IPS-15b (cell line): Measurements from ENCODE around the gene ACAD11.

Experiments used
- H3K27me3 ChIP-seq: one replicate; pipeline ENCODE4 v1.6.1; 2013; ENCODE audit warnings: low read length; ENCODE audit not compliant: control insufficient read depth, insufficient read depth
- H3K36me3 ChIP-seq: one replicate; pipeline ENCODE4 v1.6.1; 2013; ENCODE audit warnings: low read length; ENCODE audit not compliant: control insufficient read depth, insufficient read depth
- H3K4me1 ChIP-seq: one replicate; pipeline ENCODE4 v1.6.1; 2013; ENCODE audit warnings: mild to moderate bottlenecking, low read length; ENCODE audit not compliant: control insufficient read depth, insufficient read depth
- H3K4me3 ChIP-seq: one replicate; pipeline ENCODE4 v1.5.1; 2013; ENCODE audit warnings: low read depth, low read length
- H3K9ac ChIP-seq: one replicate; pipeline ENCODE4 v1.6.1; 2013; ENCODE audit warnings: low read depth, mild to moderate bottlenecking, low read length
- H3K9me3 ChIP-seq: one replicate; pipeline ENCODE4 v1.6.1; 2013; ENCODE audit warnings: mild to moderate bottlenecking, low read length; ENCODE audit not compliant: control insufficient read depth, insufficient read depth

The ACAD11 gene

DNA sequence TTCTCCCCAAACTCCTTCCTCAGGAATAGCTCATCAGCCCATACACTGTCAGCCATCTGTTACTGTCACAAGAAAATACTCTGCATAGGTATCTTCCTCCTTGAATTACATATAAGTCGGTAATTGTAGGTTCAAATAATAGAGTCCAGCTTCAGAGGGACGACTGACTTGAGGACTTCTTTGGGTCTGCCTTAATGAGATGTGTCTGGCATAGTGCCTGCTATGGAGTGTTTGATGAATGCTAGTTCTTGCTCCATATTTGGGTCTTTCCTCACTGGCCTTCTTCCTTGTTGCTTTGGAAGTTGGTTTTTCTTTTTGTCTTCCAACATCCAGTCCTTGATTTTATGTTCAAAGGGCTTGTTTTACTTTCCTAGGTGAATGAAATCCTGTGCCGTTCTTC is 129.0 kb downstream of the ACAD11 start:
- H3K36me3 ChIP-seq, result peaks cover 2% of the 10 kb centered on the region

DNA sequence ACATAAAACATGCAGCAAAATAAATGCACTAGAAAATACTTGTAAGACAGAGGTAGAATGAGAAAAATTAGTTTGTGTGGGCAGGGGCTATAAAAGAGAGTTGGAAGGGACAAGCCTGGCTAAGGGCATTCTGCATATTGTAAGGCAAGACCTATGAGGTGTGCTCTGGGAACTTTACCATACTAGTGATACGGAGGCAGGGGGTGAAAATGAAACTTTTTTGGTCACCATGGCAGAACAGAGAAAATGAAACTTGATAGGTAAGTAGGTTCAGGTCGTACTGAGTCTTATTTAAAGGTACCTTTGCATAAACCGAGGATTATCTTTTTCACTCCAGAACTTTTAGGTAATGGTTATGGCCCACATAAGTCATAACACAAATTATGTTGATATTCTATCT is 137.3 kb downstream of the ACAD11 start:
- Histone ChIP-seq H3K9me3 (no peaks in the 10 kb centered on the region), H3K36me3 (peaks cover 5% of the 10 kb centered on the region), H3K9ac (no peak overlapping the region), H3K4me1 (no peaks in the 10 kb centered on the region), H3K4me3 (no peak overlapping the region), H3K27me3 (no peaks in the 10 kb centered on the region)

More for the DNA sequence above, 129.0 kb downstream of the ACAD11 start:
- Histone ChIP-seq H3K9ac (no peak overlapping the region), H3K4me3 (no peak overlapping the region), H3K27me3 (no peaks in the 10 kb centered on the region), H3K9me3 (no peaks in the 10 kb centered on the region), H3K4me1 (no peaks in the 10 kb centered on the region)

DNA sequence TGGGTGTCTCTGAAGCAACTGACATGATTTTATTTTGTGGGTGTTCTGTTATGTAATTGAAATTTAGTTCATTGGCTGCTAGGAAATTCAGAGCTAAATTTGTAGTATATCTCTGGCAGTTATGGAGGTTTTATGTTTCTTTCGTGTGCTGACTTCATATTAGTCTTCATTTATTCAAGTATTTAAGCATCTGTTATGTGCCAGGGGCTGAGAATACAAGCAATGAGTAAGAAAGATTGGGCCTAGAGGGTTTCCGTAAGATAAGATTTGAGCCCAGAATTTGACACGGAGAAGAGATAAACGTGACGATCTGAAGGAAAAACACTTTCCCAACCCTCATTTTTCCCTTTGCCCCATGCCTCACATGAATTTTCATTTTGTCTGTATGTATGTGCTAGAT is 137.7 kb downstream of the ACAD11 start:
- Histone ChIP-seq H3K9ac (no peak overlapping the region), H3K36me3 (peaks cover 9% of the 10 kb centered on the region), H3K27me3 (no peaks in the 10 kb centered on the region), H3K4me3 (no peak overlapping the region), H3K4me1 (no peaks in the 10 kb centered on the region), H3K9me3 (no peaks in the 10 kb centered on the region)

DNA sequence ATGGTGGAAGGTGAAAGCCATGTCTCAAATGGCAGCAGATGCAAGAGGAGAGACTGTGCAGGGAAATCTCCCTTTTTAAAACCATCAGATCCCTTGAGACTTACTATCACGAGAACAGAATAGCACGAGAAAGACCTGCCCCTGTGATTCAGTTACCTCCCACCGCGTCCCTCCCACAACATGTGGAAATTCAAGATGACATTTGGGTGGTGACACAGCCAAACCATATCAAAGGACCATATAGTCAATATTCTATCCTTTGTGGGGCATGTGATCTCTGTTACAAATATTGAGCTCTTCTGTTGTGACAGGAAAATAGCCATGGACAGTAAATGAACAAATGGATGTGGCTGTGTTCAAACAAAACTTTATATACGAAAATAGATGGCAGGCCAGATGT is 139.7 kb downstream of the ACAD11 start:
- H3K36me3 ChIP-seq, result peaks cover 16% of the 10 kb centered on the region
- no peak overlapping the region for H3K9ac ChIP-seq
- H3K4me1 ChIP-seq, result no peaks in the 10 kb centered on the region
- H3K27me3 ChIP-seq, result no peaks in the 10 kb centered on the region
- no peaks in the 10 kb centered on the region for H3K9me3 ChIP-seq
- H3K4me3 ChIP-seq, result no peak overlapping the region

DNA sequence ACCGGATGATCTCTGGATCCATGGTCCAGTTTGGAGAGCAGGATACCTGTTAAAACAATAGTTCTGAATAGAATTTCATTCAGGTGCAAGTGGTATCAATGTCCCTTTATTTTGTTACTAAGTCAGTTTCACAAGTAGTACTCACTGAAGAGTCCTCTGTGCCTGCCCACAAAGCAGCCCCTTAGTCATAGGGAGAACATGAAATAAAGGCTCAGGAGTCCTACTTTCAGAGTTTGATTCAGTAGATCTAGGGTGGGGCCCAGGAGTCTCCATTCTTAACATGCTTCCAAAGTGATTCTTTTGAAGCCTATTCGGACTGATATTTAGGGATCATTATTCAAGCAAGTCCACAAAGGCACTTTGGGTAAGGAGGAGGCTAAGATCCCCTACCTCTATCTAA is 142.3 kb downstream of the ACAD11 start:
- Histone ChIP-seq H3K4me1 (no peaks in the 10 kb centered on the region), H3K9me3 (no peaks in the 10 kb centered on the region), H3K27me3 (no peaks in the 10 kb centered on the region), H3K4me3 (no peak overlapping the region), H3K36me3 (peaks cover 12% of the 10 kb centered on the region), H3K9ac (no peak overlapping the region)

DNA sequence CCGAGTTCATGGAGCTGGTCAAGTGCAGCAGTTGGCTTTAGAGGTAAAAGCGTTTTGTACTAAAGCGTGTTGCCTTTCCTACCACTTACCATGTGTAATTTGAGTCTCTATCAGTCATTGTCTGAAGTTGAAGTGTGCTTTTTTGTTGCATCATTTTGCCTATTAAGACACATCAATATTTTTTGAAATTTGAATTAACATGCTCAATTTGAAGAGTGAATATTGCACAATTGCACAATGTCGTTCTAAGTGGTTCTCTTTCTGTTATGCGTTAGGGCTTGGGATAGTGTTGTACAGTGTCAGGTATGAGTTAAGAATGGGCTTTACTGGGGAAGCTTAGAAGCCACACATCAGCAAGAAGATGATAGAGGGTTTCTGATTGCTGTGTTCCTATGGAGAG is 146.6 kb downstream of the ACAD11 start:
- H3K27me3 ChIP-seq, result no peaks in the 10 kb centered on the region
- H3K4me1 ChIP-seq, result no peaks in the 10 kb centered on the region
- H3K9me3 ChIP-seq, result no peaks in the 10 kb centered on the region
- H3K9ac ChIP-seq, result no peak overlapping the region
- peaks cover 12% of the 10 kb centered on the region for H3K36me3 ChIP-seq
- no peak overlapping the region for H3K4me3 ChIP-seq

DNA sequence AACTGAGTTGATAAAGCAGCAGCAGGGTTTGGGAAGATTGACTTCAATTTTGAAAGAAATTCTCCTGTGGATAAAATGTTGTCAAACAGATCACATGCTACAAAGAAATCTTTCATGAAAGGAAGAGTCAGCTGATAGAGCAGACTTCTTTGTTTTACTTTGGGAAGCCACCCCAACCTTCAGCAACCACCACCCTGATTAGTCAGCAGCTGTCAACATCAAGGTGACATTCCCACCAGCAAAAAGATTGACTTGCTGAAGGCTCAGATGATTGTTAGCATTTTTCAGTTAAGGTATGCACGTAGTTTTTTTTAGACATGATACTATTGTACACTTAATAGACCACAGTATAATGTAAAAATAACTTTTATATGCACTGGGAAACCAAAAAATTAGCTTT is 150.1 kb downstream of the ACAD11 start:
- no peaks in the 10 kb centered on the region for H3K9me3 ChIP-seq
- no peaks in the 10 kb centered on the region for H3K4me1 ChIP-seq
- no peak overlapping the region for H3K9ac ChIP-seq
- H3K36me3 ChIP-seq, result no peaks in the 10 kb centered on the region
- no peak overlapping the region for H3K4me3 ChIP-seq
- H3K27me3 ChIP-seq, result no peaks in the 10 kb centered on the region

DNA sequence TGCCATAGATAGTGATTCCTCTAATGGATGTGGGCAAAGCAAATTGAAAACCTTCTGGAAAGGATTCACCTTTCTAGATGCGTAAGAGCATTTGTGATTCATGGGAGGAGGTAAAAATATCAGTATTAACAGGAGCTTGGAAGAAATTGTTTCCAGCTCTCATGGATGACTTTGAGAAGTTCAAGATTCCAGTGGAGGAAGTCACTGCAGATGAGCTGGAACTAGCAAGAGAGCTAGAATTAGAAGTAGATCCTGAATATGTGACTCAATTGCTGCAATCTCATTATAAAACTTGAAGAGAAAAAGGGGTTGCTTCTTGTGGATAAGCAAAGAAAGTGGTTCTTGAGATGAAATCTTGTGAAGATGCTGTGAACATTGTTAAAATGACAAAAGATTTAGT is 150.5 kb downstream of the ACAD11 start:
- no peak overlapping the region for H3K4me3 ChIP-seq
- H3K9ac ChIP-seq, result no peak overlapping the region
- no peaks in the 10 kb centered on the region for H3K4me1 ChIP-seq
- no peaks in the 10 kb centered on the region for H3K36me3 ChIP-seq
- H3K9me3 ChIP-seq, result no peaks in the 10 kb centered on the region
- H3K27me3 ChIP-seq, result no peaks in the 10 kb centered on the region
